Measurements from ENCODE around the gene TMEM164.

- TF ChIP-seq, protein P1, sequence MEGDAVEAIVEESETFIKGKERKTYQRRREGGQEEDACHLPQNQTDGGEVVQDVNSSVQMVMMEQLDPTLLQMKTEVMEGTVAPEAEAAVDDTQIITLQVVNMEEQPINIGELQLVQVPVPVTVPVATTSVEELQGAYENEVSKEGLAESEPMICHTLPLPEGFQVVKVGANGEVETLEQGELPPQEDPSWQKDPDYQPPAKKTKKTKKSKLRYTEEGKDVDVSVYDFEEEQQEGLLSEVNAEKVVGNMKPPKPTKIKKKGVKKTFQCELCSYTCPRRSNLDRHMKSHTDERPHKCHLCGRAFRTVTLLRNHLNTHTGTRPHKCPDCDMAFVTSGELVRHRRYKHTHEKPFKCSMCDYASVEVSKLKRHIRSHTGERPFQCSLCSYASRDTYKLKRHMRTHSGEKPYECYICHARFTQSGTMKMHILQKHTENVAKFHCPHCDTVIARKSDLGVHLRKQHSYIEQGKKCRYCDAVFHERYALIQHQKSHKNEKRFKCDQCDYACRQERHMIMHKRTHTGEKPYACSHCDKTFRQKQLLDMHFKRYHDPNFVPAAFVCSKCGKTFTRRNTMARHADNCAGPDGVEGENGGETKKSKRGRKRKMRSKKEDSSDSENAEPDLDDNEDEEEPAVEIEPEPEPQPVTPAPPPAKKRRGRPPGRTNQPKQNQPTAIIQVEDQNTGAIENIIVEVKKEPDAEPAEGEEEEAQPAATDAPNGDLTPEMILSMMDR (conservative IDR thresholded peaks at IDR 0.05; ENCODE audit: low read depth, low read length), result no peak
- no peak for TF ChIP-seq USF2 (IDR thresholded peaks at IDR 0.05; ENCODE audit: low read depth, low read length)
- TF ChIP-seq FOS (IDR thresholded peaks at IDR 0.05; ENCODE audit: low read depth, low read length), result no peak
- TF ChIP-seq BHLHE40 (IDR thresholded peaks at IDR 0.05; ENCODE audit: low read depth, low read length), result no peak
- TF ChIP-seq RAD21 (IDR thresholded peaks at IDR 0.05; ENCODE audit: low read length), result no peak
- TF ChIP-seq POLR2A (IDR thresholded peaks at IDR 0.05; ENCODE audit: low read depth, low read length), result no peak
These were observed 83.4 kb downstream of the TMEM164 start for GRCh38 chrX:110086162-110086915.

All from IMR-90 (cell line).